Esophagus (tissue), 2 donors: ENCODE data around the gene ESRRG. TPM values are rescaled to one million over a fixed set of nuclear protein-coding genes. Genes with fewer than 3 reads are reported as not detected.

Source experiments
- H3K27ac ChIP-seq, 2 donors: one replicate each; pipeline ENCODE4 v1.5.1; 2013; ENCODE audit warnings: low read depth in 2 of 2, mild to moderate bottlenecking in 2 of 2, inconsistent platforms in 1 of 2, low read length in 1 of 2, moderate library complexity in 1 of 2
- H3K27me3 ChIP-seq, 2 donors: one replicate each; pipeline ENCODE4 v1.6.1; 2013; ENCODE audit warnings: low read length in 2 of 2, control low read depth in 1 of 2, mild to moderate bottlenecking in 1 of 2; ENCODE audit not compliant: insufficient read depth in 2 of 2, control insufficient read depth in 1 of 2
- H3K36me3 ChIP-seq, 2 donors: one replicate each; pipeline ENCODE4 v1.6.1; 2013; ENCODE audit warnings: low read length in 1 of 2; ENCODE audit not compliant: control insufficient read depth in 2 of 2, insufficient read depth in 2 of 2
- H3K4me1 ChIP-seq, 2 donors: one replicate each; pipeline ENCODE4 v1.6.1; 2013; ENCODE audit warnings: low read length in 1 of 2; ENCODE audit not compliant: control insufficient read depth in 2 of 2, insufficient read depth in 2 of 2
- H3K4me3 ChIP-seq, 2 donors: one replicate each; pipeline ENCODE4 v1.5.1; 2013; ENCODE audit warnings: low read length in 2 of 2, mild to moderate bottlenecking in 2 of 2, low read depth in 1 of 2, moderate library complexity in 1 of 2
- H3K9me3 ChIP-seq, 2 donors: one replicate each; pipeline ENCODE4 v1.6.1; 2013; ENCODE audit warnings: mild to moderate bottlenecking in 2 of 2, low read depth in 1 of 2, low read length in 1 of 2, moderate library complexity in 1 of 2; ENCODE audit not compliant: control insufficient read depth in 2 of 2, insufficient read depth in 1 of 2
- WGBS, 2 donors: extraction: QIAGEN DNeasy Blood & Tissue Kit; methylation state at CpG; one replicate each; pipeline ENCODE4 v1.1.7; 2013; 5-methylcytosine and 5-hydroxymethylcytosine counted together
- polyA plus RNA-seq, 2 donors: library from polyadenylated mRNA; stranded (reverse); fragments of 200-250 nt; gene quantifications; one replicate each; pipeline ENCODE4 v1.2.3, GENCODE V29; 2013
- donor health status: healthy with polysubstance abuse.
- donor health status: Bipolar disorder and iron deficiency.

The ESRRG gene
- polyA plus RNA-seq, 2 donors, result 0.12 TPM

DNA sequence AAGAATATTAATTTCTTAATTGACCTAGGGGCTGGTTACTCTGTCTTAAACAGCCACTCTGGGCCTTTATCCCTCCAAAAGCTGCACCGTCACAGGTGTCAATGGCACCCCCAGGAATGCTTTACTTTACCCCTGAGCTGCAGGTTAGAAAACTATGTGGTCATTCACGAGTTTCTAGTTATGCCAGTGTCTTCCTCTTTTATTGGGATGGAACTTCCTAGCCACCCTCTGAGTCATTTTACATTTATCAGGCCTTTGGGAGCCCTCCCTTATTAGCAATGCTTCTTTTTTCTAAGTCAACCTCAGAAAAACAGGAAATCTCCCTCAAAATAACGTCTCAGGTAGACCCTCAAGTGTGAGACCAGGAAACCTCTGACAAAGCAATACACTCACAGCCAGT, 240.6 kb downstream of the ESRRG start:
- Histone ChIP-seq H3K9me3 (peaks cover 0 to 5% of the 10 kb centered on the region in 2 donors), H3K27me3 (no peaks in the 10 kb centered on the region), H3K4me1 (no peaks in the 10 kb centered on the region), H3K36me3 (no peaks in the 10 kb centered on the region), H3K4me3 (no peak overlapping the region), H3K27ac (no peak overlapping the region)
- WGBS, 2 donors, result 55 to 56% methylated on average over 3 of the region's 3 CpGs

DNA sequence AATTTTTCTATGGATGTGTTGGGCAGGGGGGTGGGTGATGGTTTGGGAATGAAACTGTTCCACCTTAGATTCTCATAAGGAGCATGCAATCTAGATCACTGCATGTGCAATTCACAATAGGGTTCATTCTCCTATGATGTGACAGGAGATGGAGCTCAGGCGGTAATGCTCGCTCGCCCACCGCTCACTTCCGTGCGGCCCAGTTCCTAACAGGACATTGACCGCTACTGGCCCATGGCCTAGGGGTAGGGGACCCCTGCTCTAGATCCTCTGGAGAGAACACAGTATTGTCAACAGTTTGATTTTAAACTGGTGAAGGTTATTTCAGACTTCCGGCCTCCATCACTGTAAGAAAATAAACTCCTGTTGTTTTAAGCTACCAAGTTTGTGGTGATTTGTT, 245.0 kb downstream of the ESRRG start:
- no peaks in the 10 kb centered on the region for H3K4me1 ChIP-seq

DNA sequence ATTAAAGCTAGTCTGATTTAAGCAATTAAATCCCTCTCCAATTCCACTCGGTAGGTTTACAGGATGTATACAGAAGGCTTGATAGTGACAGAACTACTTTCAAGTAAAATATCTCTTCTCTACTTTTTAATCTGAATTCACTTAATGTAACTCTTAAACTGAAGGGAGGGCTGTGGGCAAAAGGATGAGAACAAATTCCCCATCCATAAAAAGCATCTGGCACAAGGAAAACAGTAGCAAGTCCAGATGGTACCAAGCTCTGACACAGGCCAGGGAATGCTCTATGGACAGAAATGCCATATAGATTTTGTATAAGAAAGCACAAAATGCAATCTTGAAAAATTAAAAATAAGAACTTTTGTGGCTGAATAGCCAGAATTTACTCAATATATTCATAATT, 246.9 kb downstream of the ESRRG start:
- H3K27ac ChIP-seq, result no peak overlapping the region
- no peaks in the 10 kb centered on the region for H3K9me3 ChIP-seq
- no peak overlapping the region for H3K4me3 ChIP-seq
- H3K27me3 ChIP-seq, result no peaks in the 10 kb centered on the region
- no peaks in the 10 kb centered on the region for H3K4me1 ChIP-seq
- H3K36me3 ChIP-seq, result no peaks in the 10 kb centered on the region
- whole genome bisulfite sequencing, 2 donors, result 81 to 89% methylated on average over 1 of the region's 1 CpG

More for the DNA sequence above, 245.0 kb downstream of the ESRRG start:
- Histone ChIP-seq H3K27ac (no peak overlapping the region), H3K36me3 (no peaks in the 10 kb centered on the region), H3K27me3 (no peaks in the 10 kb centered on the region), H3K9me3 (peaks cover 0 to 5% of the 10 kb centered on the region in 2 donors), H3K4me3 (no peak overlapping the region)
- 94 to 96% methylated on average over 8 of the region's 8 CpGs for WGBS, 2 donors

DNA sequence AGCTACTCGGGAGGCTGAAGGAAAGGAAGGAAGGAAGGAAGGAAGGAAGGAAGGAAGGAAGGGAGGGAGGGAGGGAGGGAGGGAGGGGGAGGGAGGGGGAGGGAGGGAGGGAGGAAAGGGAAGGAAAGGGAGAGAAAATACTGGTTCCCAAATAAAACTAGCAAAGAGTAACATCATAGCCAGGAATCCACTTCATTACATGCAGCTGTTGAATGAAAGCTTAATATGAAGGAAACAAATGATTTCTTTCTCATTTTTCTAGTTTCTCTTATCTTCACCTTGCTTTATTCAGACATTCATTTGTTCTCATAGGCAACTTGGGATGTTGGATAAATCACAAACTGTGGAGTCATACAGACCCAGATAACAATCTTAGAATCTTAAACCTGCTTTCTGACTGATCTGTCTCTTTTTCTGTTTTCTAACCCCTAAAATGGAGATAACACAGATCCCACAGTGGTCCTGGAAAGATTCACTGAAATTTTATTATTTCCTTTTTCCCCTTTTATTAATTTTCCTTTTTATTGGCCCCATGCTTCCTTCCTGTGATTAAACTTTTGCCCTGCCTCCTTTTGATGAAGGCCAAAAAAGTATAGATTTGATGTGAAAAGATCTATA, 247.5 kb downstream of the ESRRG start:
- H3K4me3 ChIP-seq, result no peak overlapping the region
- WGBS, 2 donors, result 75 to 81% methylated on average over 1 of the region's 1 CpG
- H3K27ac ChIP-seq, result no peak overlapping the region
- H3K9me3 ChIP-seq, result no peaks in the 10 kb centered on the region
- H3K27me3 ChIP-seq, result no peaks in the 10 kb centered on the region
- no peaks in the 10 kb centered on the region for H3K4me1 ChIP-seq
- H3K36me3 ChIP-seq, result no peaks in the 10 kb centered on the region

DNA sequence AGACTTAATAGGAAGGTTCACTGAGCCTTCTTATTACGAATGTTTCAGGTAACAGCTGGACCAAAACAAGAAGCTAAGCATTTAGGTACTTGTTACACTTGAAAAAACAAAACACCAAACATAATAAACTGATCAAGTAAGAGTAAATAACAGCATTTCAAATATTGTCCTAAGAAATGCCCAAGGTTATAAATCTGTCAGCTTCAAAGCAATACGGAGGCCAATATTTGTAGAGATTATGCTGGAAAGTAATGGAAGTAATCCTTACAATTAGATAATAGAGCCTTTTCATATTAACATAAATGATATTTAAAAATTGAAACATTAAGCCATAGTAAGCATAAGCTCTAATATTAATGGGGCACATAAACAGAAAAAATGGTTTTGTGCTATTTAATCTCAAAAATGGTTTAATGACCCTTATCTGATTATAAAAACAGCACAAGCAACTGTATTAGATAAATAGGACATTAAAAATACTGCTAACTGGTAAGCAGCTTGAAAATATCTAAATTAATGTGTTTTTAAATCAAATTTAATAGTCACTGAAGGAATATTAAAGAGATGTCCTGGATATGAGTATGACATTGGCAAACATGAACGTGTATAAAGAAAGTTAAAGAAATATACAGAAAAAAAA, 256.9 kb downstream of the ESRRG start:
- H3K9me3 ChIP-seq, result no peaks in the 10 kb centered on the region
- no peaks in the 10 kb centered on the region for H3K27me3 ChIP-seq
- 55 to 64% methylated on average over 3 of the region's 3 CpGs for WGBS, 2 donors
- H3K36me3 ChIP-seq, result no peaks in the 10 kb centered on the region
- no peak overlapping the region for H3K27ac ChIP-seq
- no peak overlapping the region for H3K4me3 ChIP-seq
- no peaks in the 10 kb centered on the region for H3K4me1 ChIP-seq

DNA sequence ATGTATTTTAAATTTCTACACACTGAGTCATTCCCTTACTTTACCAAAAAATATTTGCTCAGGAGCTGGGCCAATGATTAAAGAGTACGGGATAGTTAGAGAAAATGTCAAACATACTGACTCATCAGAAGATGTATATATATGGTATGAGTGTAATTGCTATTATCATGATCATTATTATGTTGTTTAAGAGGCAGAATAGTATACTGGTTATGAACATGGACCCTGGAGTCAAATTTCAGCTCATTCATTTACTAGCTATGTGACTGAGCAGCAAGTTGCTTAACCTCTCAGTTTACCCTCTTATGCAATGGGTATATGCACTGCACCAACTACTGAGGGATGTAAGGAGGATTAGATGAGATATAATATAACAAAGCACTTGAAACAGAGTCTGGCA, 258.7 kb downstream of the ESRRG start:
- no peaks in the 10 kb centered on the region for H3K4me1 ChIP-seq
- no peak overlapping the region for H3K27ac ChIP-seq
- no peak overlapping the region for H3K4me3 ChIP-seq
- no peaks in the 10 kb centered on the region for H3K27me3 ChIP-seq
- WGBS, 2 donors, result 27 to 60% methylated on average over 1 of the region's 1 CpG
- H3K9me3 ChIP-seq, result no peaks in the 10 kb centered on the region
- H3K36me3 ChIP-seq, result no peaks in the 10 kb centered on the region

DNA sequence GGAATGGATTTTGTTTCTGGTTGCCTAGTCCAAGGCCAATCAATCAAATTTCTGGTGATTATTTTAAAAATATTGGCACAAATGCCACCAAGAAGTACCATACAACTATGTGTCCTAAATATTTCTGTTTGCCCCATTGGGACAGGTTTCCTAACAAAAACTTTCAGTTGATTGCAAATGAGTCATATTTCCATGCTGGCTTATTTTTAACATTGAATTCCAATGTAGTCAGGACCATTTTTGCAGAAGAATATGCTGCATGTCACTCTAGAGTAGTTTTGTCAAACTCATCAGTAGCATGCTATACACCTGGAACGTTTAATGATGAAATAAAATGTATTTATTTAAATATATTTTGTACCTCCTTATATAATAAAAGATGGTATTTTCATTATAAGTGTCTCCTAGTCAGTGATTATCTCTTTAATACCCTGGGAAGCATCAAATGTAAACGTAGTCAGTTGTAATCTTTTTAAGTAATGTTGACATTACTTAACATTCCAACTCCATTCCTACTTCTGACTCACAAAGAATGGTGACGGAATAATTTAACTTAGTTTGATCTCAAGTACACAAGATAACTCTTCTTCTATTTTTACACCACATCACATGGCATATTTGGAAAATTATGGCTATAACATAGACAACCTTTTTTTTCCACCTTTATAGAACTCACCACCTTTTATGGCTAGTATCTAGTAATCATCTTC, 261.0 kb downstream of the ESRRG start:
- 34 to 35% methylated on average over 3 of the region's 3 CpGs for WGBS, 2 donors

DNA sequence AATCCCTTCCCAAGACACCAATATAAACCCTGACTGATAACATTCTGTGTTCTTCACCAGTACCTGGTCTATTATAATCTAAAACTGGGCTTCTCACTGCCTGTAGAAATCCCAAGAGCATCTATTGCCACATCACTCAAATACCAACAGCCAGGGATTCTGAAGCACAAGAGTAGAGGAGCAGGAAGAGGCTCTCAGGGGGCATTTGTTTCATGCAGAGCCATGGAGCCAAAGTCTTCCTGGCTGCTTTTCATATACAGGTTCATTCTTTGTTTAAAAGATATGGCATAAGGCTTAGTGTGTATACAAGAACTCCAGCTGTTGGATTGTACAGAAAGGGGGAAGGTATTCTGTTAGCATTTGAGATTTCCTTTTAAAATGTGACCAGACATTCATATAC, 261.8 kb downstream of the ESRRG start:
- Histone ChIP-seq H3K4me1 (no peaks in the 10 kb centered on the region), H3K9me3 (no peaks in the 10 kb centered on the region), H3K27me3 (no peaks in the 10 kb centered on the region), H3K27ac (no peak overlapping the region), H3K4me3 (no peak overlapping the region), H3K36me3 (no peaks in the 10 kb centered on the region)

More for the DNA sequence above, 261.0 kb downstream of the ESRRG start:
- no peaks in the 10 kb centered on the region for H3K9me3 ChIP-seq
- H3K4me3 ChIP-seq, result no peak overlapping the region
- no peak overlapping the region for H3K27ac ChIP-seq
- no peaks in the 10 kb centered on the region for H3K36me3 ChIP-seq
- no peaks in the 10 kb centered on the region for H3K4me1 ChIP-seq
- no peaks in the 10 kb centered on the region for H3K27me3 ChIP-seq

DNA sequence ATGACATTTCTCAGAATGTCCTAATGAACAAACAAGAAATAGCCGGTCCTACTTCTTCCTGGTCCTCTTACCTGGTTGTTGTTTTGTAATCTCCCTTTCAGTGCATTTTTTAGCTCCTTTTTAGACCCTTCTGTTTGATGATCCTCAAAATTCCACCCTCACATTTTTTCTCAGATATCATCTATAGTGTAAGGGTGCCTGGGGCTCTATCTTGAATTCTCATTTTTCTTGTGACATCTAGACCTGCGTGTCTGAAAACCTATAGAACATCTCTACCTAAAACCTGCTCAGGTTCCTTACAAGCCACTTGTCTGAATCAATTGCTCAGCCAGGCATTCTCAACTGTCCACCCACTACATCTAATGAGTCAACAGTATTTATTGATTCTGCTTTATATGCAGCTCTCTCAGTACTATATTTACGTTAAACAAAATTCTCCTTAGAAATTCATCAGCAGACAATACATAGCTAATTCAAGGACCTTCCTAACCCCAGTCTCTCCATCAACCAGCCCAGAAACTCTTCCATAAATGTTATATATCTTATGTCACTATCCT, 263.5 kb downstream of the ESRRG start:
- no peak overlapping the region for H3K4me3 ChIP-seq
- WGBS, 2 donors, result 79 to 83% methylated on average over 3 of the region's 3 CpGs
- H3K4me1 ChIP-seq, result no peaks in the 10 kb centered on the region
- no peaks in the 10 kb centered on the region for H3K27me3 ChIP-seq
- no peak overlapping the region for H3K27ac ChIP-seq
- H3K36me3 ChIP-seq, result no peaks in the 10 kb centered on the region
- H3K9me3 ChIP-seq, result no peaks in the 10 kb centered on the region
